ENCODE data around the gene ANK3.

Gene ANK3

GRCh38 chr10:60350400-60350799 lies 39.3 kb downstream of the ANK3 start:
- DNase-seq (ENCODE audit: insufficient read length, low spot score) (no peak), FAIRE-seq (no peak)

- FAIRE-seq (no peak), DNase-seq (ENCODE audit: insufficient read length, low spot score) (no peak)
These were observed 40.2 kb downstream of the ANK3 start for GRCh38 chr10:60349426-60349825.

- DNase-seq (ENCODE audit: insufficient read length, low spot score) (no peak), FAIRE-seq (peak; percentile 13)
These were observed 40.7 kb downstream of the ANK3 start for GRCh38 chr10:60348982-60349381.

GRCh38 chr10:60347270-60347669 lies 42.4 kb downstream of the ANK3 start:
- FAIRE-seq, result no peak
- no peak for DNase-seq (ENCODE audit: insufficient read length, low spot score)

GRCh38 chr10:60346661-60347060 lies 43.0 kb downstream of the ANK3 start:
- DNase-seq (ENCODE audit: insufficient read length, low spot score) (no peak), FAIRE-seq (no peak)

- DNase-seq (ENCODE audit: insufficient read length, low spot score) (no peak), FAIRE-seq (no peak)
These were observed 46.4 kb downstream of the ANK3 start for GRCh38 chr10:60343254-60343653.

- FAIRE-seq (no peak), DNase-seq (ENCODE audit: insufficient read length, low spot score) (no peak)
These were observed 47.7 kb downstream of the ANK3 start for GRCh38 chr10:60341969-60342368.

GRCh38 chr10:60340973-60341372 lies 48.7 kb downstream of the ANK3 start:
- FAIRE-seq, result no peak
- no peak for DNase-seq (ENCODE audit: insufficient read length, low spot score)

- DNase-seq (ENCODE audit: insufficient read length, low spot score), result no peak
- FAIRE-seq, result no peak
These were observed 49.9 kb downstream of the ANK3 start for GRCh38 chr10:60339757-60340156.

- FAIRE-seq, result no peak
- DNase-seq (ENCODE audit: insufficient read length, low spot score), result no peak
These were observed 50.9 kb downstream of the ANK3 start for GRCh38 chr10:60338786-60339185.

- no peak for FAIRE-seq
These were observed 51.6 kb downstream of the ANK3 start for GRCh38 chr10:60338002-60338564.

GRCh38 chr10:60336901-60337630 lies 52.6 kb downstream of the ANK3 start:
- no peak for FAIRE-seq

More at GRCh38 chr10:60338002-60338564, 51.6 kb downstream of the ANK3 start:
- no peak for DNase-seq (ENCODE audit: insufficient read length, low spot score)

GRCh38 chr10:60335708-60336107 lies 54.0 kb downstream of the ANK3 start:
- FAIRE-seq (no peak), DNase-seq (ENCODE audit: insufficient read length, low spot score) (no peak)

More at GRCh38 chr10:60336901-60337630, 52.6 kb downstream of the ANK3 start:
- no peak for DNase-seq (ENCODE audit: insufficient read length, low spot score)

GRCh38 chr10:60334991-60335390 lies 54.7 kb downstream of the ANK3 start:
- DNase-seq (ENCODE audit: insufficient read length, low spot score) (no peak), FAIRE-seq (no peak)

- FAIRE-seq (no peak), DNase-seq (ENCODE audit: insufficient read length, low spot score) (no peak)
These were observed 57.3 kb downstream of the ANK3 start for GRCh38 chr10:60332371-60332770.

GRCh38 chr10:60331886-60332285 lies 57.8 kb downstream of the ANK3 start:
- FAIRE-seq, result no peak
- DNase-seq (ENCODE audit: insufficient read length, low spot score), result no peak

- FAIRE-seq (no peak), DNase-seq (ENCODE audit: insufficient read length, low spot score) (no peak)
These were observed 66.5 kb downstream of the ANK3 start for GRCh38 chr10:60323162-60323561.

- no peak for FAIRE-seq
- DNase-seq (ENCODE audit: insufficient read length, low spot score), result no peak
These were observed 69.0 kb downstream of the ANK3 start for GRCh38 chr10:60320666-60321065.

GRCh38 chr10:60316029-60316428 lies 73.6 kb downstream of the ANK3 start:
- DNase-seq (ENCODE audit: insufficient read length, low spot score) (no peak), FAIRE-seq (no peak)

GRCh38 chr10:60315311-60315710 lies 74.4 kb downstream of the ANK3 start:
- FAIRE-seq, result no peak

GRCh38 chr10:60314069-60314940 lies 75.4 kb downstream of the ANK3 start:
- FAIRE-seq, result no peak
- peak; percentile 29 for DNase-seq (ENCODE audit: insufficient read length, low spot score)

More at GRCh38 chr10:60315311-60315710, 74.4 kb downstream of the ANK3 start:
- DNase-seq (ENCODE audit: insufficient read length, low spot score), result no peak

- no peak for DNase-seq (ENCODE audit: insufficient read length, low spot score)
- FAIRE-seq, result no peak
These were observed 76.1 kb downstream of the ANK3 start for GRCh38 chr10:60313589-60313952.
